Prostate gland (tissue), 2 donors: ENCODE results near the gene FAM170B. TPM values are rescaled to one million over a fixed set of nuclear protein-coding genes. Genes with fewer than 3 reads are reported as not detected.

Experiments used
- DNase-seq: peaks from one replicate; pipeline ENCODE4 v3.0.0-alpha.2; 2019; ENCODE audit warnings: low spot score
- H3K27ac ChIP-seq, 2 donors: fragments of 200-600 bp; sonication (generic); 2 replicates each; pipeline ENCODE4 v1.5.1; 2017 to 2019
- H3K27me3 ChIP-seq: fragments of 200-600 bp; sonication (generic); replicated peaks from 2 replicates; pipeline ENCODE4 v1.5.1; 2019; ENCODE audit not compliant: insufficient read depth
- H3K36me3 ChIP-seq, 2 donors: fragments of 200-600 bp; sonication (generic); 1 replicate in 1 of 2; 2 replicates in 1 of 2; pipeline versions ENCODE4 v1.5.1 to v1.8.1; 2017 to 2019
- H3K4me1 ChIP-seq: fragments of 200-600 bp; sonication (generic); replicated peaks from 2 replicates; pipeline ENCODE4 v1.5.1; 2019
- H3K4me3 ChIP-seq, 2 donors: fragments of 200-600 bp; sonication (generic); 2 replicates each; pipeline ENCODE4 v1.5.1; 2017 to 2019
- H3K9me3 ChIP-seq: fragments of 200-600 bp; sonication (generic); 2 replicates; pipeline ENCODE4 v1.5.1; 2017
- CTCF ChIP-seq, 4 experiments: fragments of 200-600 bp in 2 of 4; fragments of 450-650 bp in 2 of 4; sonication (generic) in 2 of 4; IDR thresholded peaks; 1 replicate in 3 of 4; 2 replicates in 1 of 4; pipeline ENCODE4 v1.5.1; 2016 to 2019; ENCODE audit warnings: antibody characterized with exemption in 4 of 4, mild to moderate bottlenecking in 2 of 4, moderate library complexity in 2 of 4
- POLR2A ChIP-seq: fragments of 450-650 bp; IDR thresholded peaks from one replicate; pipeline ENCODE4 v1.6.1; 2016; ENCODE audit warnings: antibody characterized with exemption, mild to moderate bottlenecking
- POLR2AphosphoS5 ChIP-seq: sonication (generic); formaldehyde crosslinking; IDR thresholded peaks from one replicate; pipeline ENCODE4 v1.6.1; 2017; ENCODE audit warnings: antibody characterized with exemption
- WGBS: methylation state at CpG from one replicate; pipeline ENCODE4 v1.1.5; 2018; 5-methylcytosine and 5-hydroxymethylcytosine counted together
- intact Hi-C: fragments of 100-400 bp; cut with DNase I; formaldehyde crosslinking; loops from one replicate; pipeline ENCODE4 v1.14.2; 2022
- total RNA-seq, 2 donors: library from RNA; depleted of rRNA; stranded (reverse); fragments of >200 nt; gene quantifications; one replicate each; pipeline ENCODE4 v1.1.0, GENCODE V29; 2016

FAM170B gene
- total RNA-seq, 2 donors from 2014 or later, result not detected

- H3K27ac ChIP-seq, result no peak overlapping the region
- no peak overlapping the region for H3K4me3 ChIP-seq
- H3K36me3 ChIP-seq, result no peaks in the 10 kb centered on the region
- intact Hi-C loops, result no loop called here
- TF ChIP-seq POLR2AphosphoS5 (no peak), POLR2A (no peak), CTCF (IDR thresholded peaks at IDR 0.05) (no peak)
- H3K27me3 ChIP-seq, result no peaks in the 10 kb centered on the region
- H3K9me3 ChIP-seq, result no peaks in the 10 kb centered on the region
- WGBS, result 82% methylated on average over 5 of the region's 5 CpGs
- peaks cover 8% of the 10 kb centered on the region for H3K4me1 ChIP-seq
- no peak for DNase-seq
Observed at GRCh38 chr10:49104323-49104722, 29.5 kb downstream of the FAM170B start.

GRCh38 chr10:49103761-49104160, 30.1 kb downstream of the FAM170B start:
- intact Hi-C loops, result no loop called here
- 89% methylated on average over 4 of the region's 4 CpGs for WGBS
- DNase-seq, result no peak
- peaks cover 8% of the 10 kb centered on the region for H3K4me1 ChIP-seq
- H3K27ac ChIP-seq, result no peak overlapping the region
- H3K27me3 ChIP-seq, result no peaks in the 10 kb centered on the region
- no peak overlapping the region for H3K4me3 ChIP-seq
- H3K9me3 ChIP-seq, result no peaks in the 10 kb centered on the region
- TF ChIP-seq CTCF (IDR thresholded peaks at IDR 0.05) (no peak), POLR2AphosphoS5 (no peak), POLR2A (no peak)
- no peaks in the 10 kb centered on the region for H3K36me3 ChIP-seq

GRCh38 chr10:49099046-49099445, 34.8 kb downstream of the FAM170B start:
- WGBS, result 90% methylated on average over 8 of the region's 8 CpGs
- Histone ChIP-seq H3K27ac (no peak overlapping the region), H3K4me1 (no peaks in the 10 kb centered on the region), H3K27me3 (no peaks in the 10 kb centered on the region), H3K36me3 (no peaks in the 10 kb centered on the region), H3K4me3 (no peak overlapping the region), H3K9me3 (no peaks in the 10 kb centered on the region)
- DNase-seq, result no peak
- TF ChIP-seq POLR2A (no peak), POLR2AphosphoS5 (no peak), CTCF (IDR thresholded peaks at IDR 0.05) (no peak)
- intact Hi-C loops, result no loop called here

GRCh38 chr10:49096890-49097445, 36.9 kb downstream of the FAM170B start:
- no peak overlapping the region for H3K4me3 ChIP-seq
- TF ChIP-seq POLR2A (no peak), POLR2AphosphoS5 (no peak), CTCF (IDR thresholded peaks at IDR 0.05) (no peak)
- H3K4me1 ChIP-seq, result no peaks in the 10 kb centered on the region
- intact Hi-C loops, result no loop called here
- no peak for DNase-seq
- H3K27ac ChIP-seq, result no peak overlapping the region
- no peaks in the 10 kb centered on the region for H3K9me3 ChIP-seq
- H3K36me3 ChIP-seq, result no peaks in the 10 kb centered on the region
- H3K27me3 ChIP-seq, result no peaks in the 10 kb centered on the region
- 90% methylated on average over 8 of the region's 8 CpGs for WGBS

GRCh38 chr10:49094646-49095045, 39.2 kb downstream of the FAM170B start:
- H3K27me3 ChIP-seq, result no peaks in the 10 kb centered on the region
- DNase-seq, result no peak
- H3K4me1 ChIP-seq, result no peaks in the 10 kb centered on the region
- no peak overlapping the region for H3K4me3 ChIP-seq
- WGBS, result 79% methylated on average over 4 of the region's 4 CpGs
- intact Hi-C loops, result no loop called here
- H3K36me3 ChIP-seq, result no peaks in the 10 kb centered on the region
- no peak overlapping the region for H3K27ac ChIP-seq
- TF ChIP-seq POLR2AphosphoS5 (no peak), POLR2A (no peak), CTCF (IDR thresholded peaks at IDR 0.05) (no peak)
- no peaks in the 10 kb centered on the region for H3K9me3 ChIP-seq
